NCI-H2029 treated with DMSO at 0.1 percent for 48 hours (cell line): ENCODE results near the gene CARM1.
"Not testable (repeated sequence)": the region's sequence is repeated elsewhere in the genome, so short reads cannot be mapped to it uniquely, and the experiment has no call there.

Experiments used
- DNase-seq: peaks from one replicate; lab custom pipeline; 2025; lab: John Stamatoyannopoulos, UW

The CARM1 gene

GRCh38 chr19:10872546-10873107, 1.3 kb downstream of the CARM1 start:
- DNase-seq: no peak

DNA sequence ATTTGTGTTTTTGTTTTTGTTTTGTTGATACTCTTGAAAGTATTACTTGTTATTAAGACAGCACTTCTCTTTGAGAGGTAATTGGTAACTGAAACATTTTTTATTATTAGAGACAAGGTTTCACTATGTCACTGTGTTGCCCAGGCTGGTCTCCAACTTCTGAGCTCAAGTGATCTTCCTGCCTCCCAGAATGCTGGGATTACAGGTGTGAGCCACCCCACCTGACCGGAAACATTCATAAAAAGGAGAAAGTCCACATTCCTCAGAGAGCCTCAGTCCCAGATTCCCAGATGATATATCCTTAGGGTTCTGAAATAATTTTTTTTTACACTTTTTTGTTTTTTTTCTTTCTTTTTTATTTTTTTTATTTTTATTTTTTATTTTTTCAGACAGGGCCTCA, 2.7 kb downstream of the CARM1 start:
- no peak for DNase-seq

- DNase-seq: no peak
These were observed 5.3 kb downstream of the CARM1 start for GRCh38 chr19:10876459-10877240.

DNA sequence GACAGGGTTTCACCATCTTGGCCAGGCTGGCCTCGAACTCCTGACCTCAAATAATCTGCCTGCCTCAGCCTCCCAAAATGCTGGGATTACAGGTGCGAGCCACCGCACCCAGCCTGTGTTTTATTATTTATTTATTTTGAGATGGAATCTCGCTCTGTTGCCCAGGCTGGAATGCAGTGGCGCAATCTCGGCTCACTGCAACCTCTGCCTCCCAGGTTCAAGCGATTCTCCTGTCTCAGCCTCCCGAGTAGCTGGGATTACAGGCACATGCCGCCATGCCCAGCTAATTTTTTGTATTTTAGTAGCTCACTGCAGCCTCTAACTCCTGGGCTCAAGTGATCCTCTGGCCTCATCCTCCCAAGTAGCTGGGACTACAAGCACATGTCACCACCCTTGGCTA, 6.3 kb downstream of the CARM1 start:
- DNase-seq: not testable (repeated sequence)

- DNase-seq: no peak
These were observed 6.9 kb downstream of the CARM1 start for GRCh38 chr19:10878253-10878652.

- no peak for DNase-seq
These were observed 10.2 kb downstream of the CARM1 start for GRCh38 chr19:10881403-10882107.

GRCh38 chr19:10882108-10882457, 10.7 kb downstream of the CARM1 start:
- no peak for DNase-seq

GRCh38 chr19:10884274-10884673, 12.9 kb downstream of the CARM1 start:
- DNase-seq: no peak

- DNase-seq: no peak
These were observed 14.1 kb downstream of the CARM1 start for GRCh38 chr19:10885201-10886169.

- no peak for DNase-seq
These were observed 16.4 kb downstream of the CARM1 start for GRCh38 chr19:10887616-10888367.

DNA sequence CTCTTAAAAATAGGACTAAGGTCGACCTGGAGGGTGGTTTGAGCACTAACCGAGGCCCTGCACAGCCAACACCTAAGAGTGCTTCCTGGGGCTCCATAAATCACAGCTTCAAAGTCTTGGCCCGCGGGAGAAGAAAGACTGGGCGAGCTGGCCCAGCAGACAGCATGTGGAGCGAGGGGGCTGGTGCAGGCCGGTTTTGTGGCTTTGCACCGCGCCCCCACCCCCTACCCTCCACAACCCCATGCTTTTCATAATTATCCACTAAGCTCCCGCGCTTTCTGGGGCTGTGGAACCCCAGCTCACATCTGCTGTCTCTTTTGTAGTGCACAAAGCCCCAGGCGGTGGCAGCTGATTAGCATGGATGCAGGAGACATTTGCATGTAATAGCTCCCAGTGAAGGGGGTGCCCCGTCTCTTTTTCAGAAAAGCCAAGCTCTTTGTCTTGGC, 17.1 kb downstream of the CARM1 start:
- no peak for DNase-seq

DNA sequence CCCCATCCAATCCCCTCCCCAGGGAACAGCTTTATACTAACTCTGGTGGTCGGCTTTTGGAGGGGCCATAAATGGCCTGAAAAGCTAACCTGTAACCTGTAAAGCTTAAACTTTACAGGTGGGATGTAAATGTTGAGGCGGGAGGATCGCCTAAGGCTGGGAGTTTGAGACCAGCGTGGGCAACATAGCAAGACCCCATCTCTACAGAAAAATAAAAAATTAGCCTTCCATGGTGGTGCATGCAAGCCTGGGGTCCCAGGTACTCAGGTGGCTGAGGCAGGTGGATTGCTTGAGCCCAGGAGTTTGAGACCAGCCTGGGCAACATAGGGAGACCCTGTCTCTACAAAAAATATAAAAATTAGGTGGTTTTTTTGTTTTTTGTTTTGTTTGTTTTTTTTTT, 18.5 kb downstream of the CARM1 start:
- DNase-seq: no peak

DNA sequence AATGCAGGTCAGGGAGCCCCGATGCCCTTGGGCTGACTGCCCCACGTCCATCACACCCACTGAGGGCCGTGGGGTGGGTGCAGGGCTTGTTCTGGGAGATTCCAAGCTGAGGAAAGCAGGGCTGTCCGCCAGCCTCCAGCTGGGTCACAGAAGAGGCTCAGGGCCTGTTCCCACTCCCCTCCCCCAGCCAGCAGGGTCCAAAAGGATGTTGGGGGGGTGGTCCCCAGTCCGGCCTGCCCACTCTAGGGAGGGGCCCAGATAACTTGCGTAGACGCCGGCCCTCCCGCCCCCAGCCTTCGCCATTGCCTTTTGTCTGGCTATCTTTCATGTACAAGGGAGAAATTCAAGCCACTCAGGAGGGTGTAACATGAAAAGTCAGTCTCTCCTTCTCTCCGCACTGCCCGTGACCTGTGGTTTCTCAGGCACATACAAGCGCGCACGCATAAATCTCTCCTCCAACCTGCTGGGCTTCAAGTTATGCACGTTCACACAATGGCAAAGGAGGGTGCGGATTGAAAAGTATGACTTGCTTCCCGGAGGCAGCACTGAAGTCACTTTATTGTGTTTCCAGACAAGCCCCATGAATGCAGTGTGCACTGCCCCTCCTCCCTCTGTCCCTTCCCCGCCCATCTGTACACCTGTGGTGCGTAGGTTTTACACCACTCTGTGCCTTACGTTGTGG, 20.2 kb downstream of the CARM1 start:
- no peak for DNase-seq

DNA sequence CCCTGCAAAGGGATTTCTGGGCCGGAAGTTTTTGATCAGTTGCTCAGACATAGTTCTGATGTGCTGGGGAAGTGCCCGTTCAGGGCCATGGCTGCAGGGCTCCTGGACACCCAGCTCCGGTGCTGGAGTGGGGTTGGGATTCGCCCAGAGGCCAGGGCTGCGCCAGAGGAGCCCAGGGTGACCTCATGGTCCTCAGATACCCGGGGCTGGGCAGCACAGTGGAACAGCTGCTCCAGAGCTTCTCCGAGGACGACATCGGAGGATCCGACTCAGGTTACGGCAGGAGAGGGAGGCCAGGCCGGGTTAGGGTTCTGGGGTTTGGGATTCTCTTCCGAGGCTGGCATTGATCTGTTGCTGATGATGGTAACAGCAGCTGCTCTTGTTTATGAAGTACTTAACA, 20.9 kb downstream of the CARM1 start:
- DNase-seq: no peak

DNA sequence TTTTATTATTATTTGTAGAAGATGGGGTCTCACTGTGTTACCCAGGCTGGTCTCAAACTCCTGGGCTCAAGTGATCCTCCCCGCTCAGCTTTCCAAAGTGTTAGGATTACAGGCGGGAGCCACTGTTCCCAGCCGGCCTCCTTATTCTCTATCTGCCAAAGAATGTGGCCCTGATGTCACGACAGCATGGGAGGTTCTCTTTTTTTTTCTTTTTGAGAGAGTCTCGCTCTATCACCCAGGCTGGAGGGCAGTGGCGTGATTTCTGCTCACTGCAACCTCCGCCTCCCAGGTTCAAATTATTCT, 23.5 kb downstream of the CARM1 start:
- no peak for DNase-seq

GRCh38 chr19:10895363-10895762, 24.0 kb downstream of the CARM1 start:
- no peak for DNase-seq

GRCh38 chr19:10895920-10896319, 24.6 kb downstream of the CARM1 start:
- DNase-seq: no peak

DNA sequence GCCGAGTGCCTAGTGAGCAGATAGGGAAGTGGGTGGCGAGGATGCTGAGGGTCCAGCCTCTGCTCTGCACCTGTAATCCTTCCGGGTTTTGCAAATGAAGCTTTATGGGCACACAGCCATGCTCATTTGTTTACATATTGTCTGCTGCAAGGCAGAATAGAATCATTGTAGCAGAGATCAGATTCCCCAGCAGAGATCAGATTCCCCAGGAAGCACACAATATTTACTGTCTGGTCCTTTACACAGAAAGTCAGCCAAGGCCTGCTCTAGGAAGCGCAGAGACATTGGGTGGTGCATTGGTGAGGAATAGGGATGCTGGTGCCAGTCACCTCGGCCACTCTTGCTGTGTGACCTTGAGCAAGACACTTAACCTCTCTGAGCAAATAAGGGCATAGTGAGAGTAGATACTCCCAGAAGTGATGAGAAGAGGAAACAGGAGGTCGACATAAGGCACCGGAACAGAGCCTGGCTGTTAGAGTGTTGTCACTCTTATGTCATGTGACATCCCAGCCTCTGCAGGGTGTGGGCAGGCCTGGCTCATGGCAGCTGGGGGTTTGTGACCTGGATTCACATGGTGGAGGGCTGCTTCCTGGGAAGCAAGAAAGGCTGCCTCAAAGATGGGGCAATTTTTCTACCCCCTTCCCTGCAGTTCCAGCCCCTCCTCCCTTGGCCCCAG, 25.6 kb downstream of the CARM1 start:
- peak; percentile 90 for DNase-seq

GRCh38 chr19:10898633-10899032, 27.3 kb downstream of the CARM1 start:
- no peak for DNase-seq

DNA sequence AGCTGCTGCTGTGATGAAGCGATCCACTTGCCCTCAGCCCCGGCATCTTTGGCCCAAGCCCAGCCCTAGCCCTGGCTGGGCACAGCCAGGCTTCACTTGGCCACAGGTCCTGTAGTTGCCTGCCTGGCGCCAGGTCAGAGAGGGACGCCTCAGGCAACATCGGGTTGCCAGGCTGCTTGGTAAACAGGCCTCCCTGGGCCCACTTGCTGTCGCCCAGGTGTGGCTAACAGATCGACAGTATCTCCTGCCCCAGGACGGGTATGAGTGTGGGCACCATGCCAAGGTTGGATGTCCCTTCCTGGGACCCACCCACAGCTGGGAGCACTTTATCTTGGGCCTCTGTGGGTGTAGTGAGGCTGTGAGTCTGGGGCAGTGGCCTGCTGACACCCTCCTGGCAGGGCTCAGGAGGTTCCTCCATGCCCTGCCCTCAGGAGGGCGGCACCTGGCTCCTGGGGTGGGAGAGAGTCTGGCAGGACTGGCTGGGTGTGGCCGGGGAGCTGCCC, 27.8 kb downstream of the CARM1 start:
- peak; percentile 46 for DNase-seq
